ENCODE data around the gene SPTLC3.

Gene SPTLC3

DNA sequence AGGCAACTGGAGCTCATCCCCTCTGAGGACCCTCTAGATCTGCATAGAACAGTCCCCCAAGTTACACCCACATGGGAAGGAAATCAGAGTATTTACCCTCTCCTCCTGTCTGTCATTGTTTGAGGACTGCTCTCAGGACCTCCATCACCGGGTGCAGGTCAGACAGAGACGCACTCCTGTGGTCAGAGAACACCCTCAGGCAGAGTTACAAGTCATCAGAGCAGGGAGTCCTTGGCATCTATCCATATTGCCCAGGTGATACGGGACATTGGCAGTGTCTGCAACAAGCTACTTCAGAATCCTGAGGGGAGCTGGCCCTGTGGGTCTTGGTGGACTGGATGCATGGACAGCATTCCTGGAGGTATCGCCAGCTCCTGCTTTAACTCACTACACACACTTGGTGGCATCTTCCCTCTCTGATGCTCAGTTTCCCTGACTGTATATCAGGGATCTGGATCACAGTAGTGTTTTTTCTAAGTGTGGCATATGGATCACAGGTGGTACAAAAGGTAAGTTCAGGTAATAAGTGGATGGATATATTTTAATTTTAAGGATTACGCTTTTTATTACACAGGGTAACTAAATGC, 197.2 kb downstream of the SPTLC3 start:
- DNase-seq: no peak

DNA sequence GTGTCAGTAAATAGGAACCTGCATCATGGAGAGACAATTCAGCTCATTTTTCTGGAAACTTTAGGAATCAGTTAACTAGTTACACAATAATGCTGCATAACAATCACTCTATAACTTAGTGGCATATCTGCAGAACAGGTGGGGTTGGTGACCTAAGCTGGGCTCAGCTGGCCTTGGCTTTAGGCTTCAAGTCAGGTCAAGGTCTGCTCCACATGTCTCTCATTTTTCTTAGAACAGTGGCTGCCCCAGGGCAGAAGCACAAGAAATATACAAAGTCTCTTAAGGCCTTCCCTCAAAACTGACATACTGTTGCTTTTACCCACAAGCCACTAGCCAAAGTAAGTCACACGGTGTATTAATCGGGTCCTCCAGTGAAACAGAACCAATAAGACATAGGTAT, 198.2 kb downstream of the SPTLC3 start:
- no peak for DNase-seq

- no peak for DNase-seq
Observed at GRCh38 chr20:13211956-13212618, 203.3 kb downstream of the SPTLC3 start.

DNA sequence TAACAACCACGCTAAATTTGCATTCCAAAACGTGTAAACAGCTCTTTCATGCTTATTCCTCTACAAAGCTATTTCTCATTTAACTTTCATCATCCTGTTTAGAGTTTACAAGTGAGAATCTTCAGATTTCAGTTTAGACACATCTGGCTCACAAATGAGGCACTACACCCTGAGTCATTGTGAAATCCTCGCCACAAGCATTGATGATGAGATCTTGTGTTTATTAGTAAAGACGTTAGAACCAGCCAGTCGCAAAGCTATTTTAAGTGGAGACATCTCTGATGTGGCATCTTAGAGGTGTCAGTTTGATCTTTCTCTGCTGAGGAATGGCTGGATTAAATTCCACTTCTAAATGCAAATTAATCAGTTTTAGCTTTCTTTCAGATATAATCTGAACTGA, 204.0 kb downstream of the SPTLC3 start:
- DNase-seq: no peak

GRCh38 chr20:13213335-13213734, 204.6 kb downstream of the SPTLC3 start:
- DNase-seq: no peak

DNA sequence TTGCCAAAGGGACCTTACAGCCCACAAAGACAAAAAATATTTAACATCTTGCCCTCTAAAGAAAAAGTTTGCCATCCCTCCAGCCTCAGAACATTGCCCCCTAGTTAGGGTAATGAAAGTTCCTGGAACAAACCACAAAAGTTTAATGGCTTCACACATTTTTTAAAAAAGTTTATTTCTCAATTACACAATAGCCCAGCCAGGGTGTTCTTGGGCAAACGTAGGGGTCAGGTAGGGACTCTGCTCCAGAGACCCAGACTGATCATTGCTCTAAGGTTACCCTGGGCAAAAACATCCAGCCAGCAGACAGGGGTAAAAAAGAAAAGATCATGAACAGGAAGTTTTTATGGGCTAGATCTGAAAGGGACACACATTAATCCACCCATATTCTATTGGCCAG, 207.8 kb downstream of the SPTLC3 start:
- DNase-seq: no peak

All from activated CD4-positive, alpha-beta T cell treated with anti-CD3 and anti-CD28 coated beads, Interleukin-2, amount 50 U/mL, for 48 hours (primary cell).